PC-9 (cell line): ENCODE measurements around the gene TPCN2. TPM values are rescaled to one million over a fixed set of nuclear protein-coding genes. Genes with fewer than 3 reads are reported as not detected.
A peak's percentile ranks its signal among the peaks of the same experiment; 100 is the strongest.
"Not testable (repeated sequence)": the region's sequence is repeated elsewhere in the genome, so short reads cannot be mapped to it uniquely, and the experiment has no call there.

Experiments
- Bru-seq: library from RNA; stranded (reverse); fragments of 400-500 nt; gene quantifications from one replicate; lab custom pipeline; 2021; lab: Mats Ljungman, UMichigan
- BruChase-seq, 2 experiments: library from RNA; stranded (reverse); fragments of 400-500 nt; gene quantifications; one replicate each; lab custom pipeline; 2021; lab: Mats Ljungman, UMichigan
- BruUV-seq: library from RNA; stranded (reverse); fragments of 400-500 nt; replicated peaks from 2 replicates; lab custom pipeline; 2021; lab: Mats Ljungman, UMichigan
- CTCF ChIA-PET: fragments of 300-600 bp; sonication (Branson Sonifier 250); formaldehyde crosslinking; loops from one replicate; lab custom pipeline; 2022; ENCODE audit warnings: antibody characterized with exemption; lab: Charles Lee
- POLR2A ChIA-PET: fragments of 300-600 bp; sonication (Branson Sonifier 250); formaldehyde crosslinking; loops from one replicate; lab custom pipeline; 2022; ENCODE audit warnings: antibody characterized with exemption; ENCODE audit not compliant: unreplicated experiment; lab: Charles Lee
- DNase-seq, 2 experiments: peaks; one replicate each; pipeline versions ENCODE4 v3.0.0 to v3.0.0-alpha.2; 2015 to 2022; ENCODE audit warnings: mixed read lengths in 1 of 2
- H2AFZ ChIP-seq: fragments of 200-600 bp; sonication (generic); 2 replicates; pipeline ENCODE4 v1.8.1; 2017; ENCODE audit warnings: antibody characterized with exemption
- H3F3A ChIP-seq: fragments of 200-600 bp; sonication (generic); 2 replicates; pipeline ENCODE4 v1.8.1; 2017; ENCODE audit warnings: antibody characterized with exemption, mild to moderate bottlenecking, low read depth; ENCODE audit not compliant: insufficient read depth
- H3K27ac ChIP-seq: fragments of 200-600 bp; sonication (generic); 2 replicates; pipeline ENCODE4 v1.6.1; 2016; ENCODE audit warnings: mixed run types
- H3K27me3 ChIP-seq: fragments of 200-600 bp; sonication (generic); 2 replicates; pipeline ENCODE4 v1.6.1; 2016; ENCODE audit warnings: low read depth, mixed run types; ENCODE audit not compliant: insufficient read depth
- H3K36me3 ChIP-seq: fragments of 200-600 bp; sonication (generic); 2 replicates; pipeline ENCODE4 v1.6.1; 2016; ENCODE audit warnings: low read depth, mixed run types
- H3K4me1 ChIP-seq: fragments of 200-600 bp; sonication (generic); replicated peaks from 2 replicates; pipeline ENCODE4 v1.6.1; 2016; ENCODE audit warnings: mixed run types; ENCODE audit not compliant: insufficient read depth
- H3K4me2 ChIP-seq: fragments of 200-600 bp; sonication (generic); 2 replicates; pipeline ENCODE4 v1.6.1; 2017; ENCODE audit warnings: mixed run types
- H3K4me3 ChIP-seq: fragments of 200-600 bp; sonication (generic); 2 replicates; pipeline ENCODE4 v1.6.1; 2016; ENCODE audit warnings: mixed run types
- H3K79me2 ChIP-seq: fragments of 200-600 bp; sonication (generic); 2 replicates; pipeline ENCODE4 v1.6.1; 2017; ENCODE audit warnings: low read depth, mixed run types
- H3K9me2 ChIP-seq: fragments of 200-600 bp; sonication (generic); 2 replicates; pipeline ENCODE4 v1.8.1; 2017; ENCODE audit warnings: mild to moderate bottlenecking; ENCODE audit not compliant: insufficient read depth
- H3K9me3 ChIP-seq: fragments of 200-600 bp; sonication (generic); 2 replicates; pipeline ENCODE4 v1.8.1; 2016; ENCODE audit warnings: low read depth; ENCODE audit not compliant: insufficient read depth
- H4K20me1 ChIP-seq: fragments of 200-600 bp; sonication (generic); 2 replicates; pipeline ENCODE4 v1.8.1; 2017; ENCODE audit not compliant: insufficient read depth
- EZH2 ChIP-seq: fragments of 200-600 bp; sonication (generic); IDR thresholded peaks from 2 replicates; pipeline ENCODE4 v1.8.0; 2017; ENCODE audit warnings: antibody characterized with exemption, low read depth
- intact Hi-C: fragments of 100-400 bp; cut with micrococcal nuclease; formaldehyde crosslinking; loops from one replicate; pipeline ENCODE4 v1.10.0; 2022; ENCODE audit not compliant: unreplicated experiment
- long read RNA-seq: library from polyadenylated mRNA; stranded (forward); transcript quantifications from one replicate; pipeline ENCODE4 v2.0.0, GENCODE V29; 2022
- total RNA-seq: library from RNA; stranded (reverse); gene quantifications from 2 replicates; pipeline ENCODE4 v1.2.3, GENCODE V29; 2021
- TF ChIP-seq, protein P1 (sequence below): fragments of 200-600 bp; sonication (generic); conservative IDR thresholded peaks from 2 replicates; pipeline ENCODE4 v1.6.1; 2017; ENCODE audit warnings: mixed run types, antibody characterized with exemption, mild to moderate bottlenecking, moderate library complexity

TPCN2 gene
- total RNA-seq = 24.8 and 26.4 TPM in 2 replicates
- Bru-seq, nascent RNA = percentile 48 among the genes with signal in this experiment
- BruChase-seq, experiment 1, labeled RNA remaining after a 2-hour chase = percentile 66 among the genes with signal in this experiment
- percentile 53 among the genes with signal in this experiment for BruChase-seq, experiment 2, labeled RNA remaining after a 6-hour chase
- long read RNA-seq, transcript TPCN2-201 (25 exons, 2,931 nt) = major isoform, 11 of 31 reads
- long read RNA-seq, partial matches to known transcripts = 2 of 31 reads
- long read RNA-seq, other reads (novel, unspliced or antisense) = 18 of 31 reads

- intact Hi-C loops = no loop called here
Measured at GRCh38 chr11:69048694-69049489, at the start of gene TPCN2. TSS of gene TPCN2 (plus strand) at chr11:69048932. CDS start at chr11:69048998, 66 bp downstream.

DNA sequence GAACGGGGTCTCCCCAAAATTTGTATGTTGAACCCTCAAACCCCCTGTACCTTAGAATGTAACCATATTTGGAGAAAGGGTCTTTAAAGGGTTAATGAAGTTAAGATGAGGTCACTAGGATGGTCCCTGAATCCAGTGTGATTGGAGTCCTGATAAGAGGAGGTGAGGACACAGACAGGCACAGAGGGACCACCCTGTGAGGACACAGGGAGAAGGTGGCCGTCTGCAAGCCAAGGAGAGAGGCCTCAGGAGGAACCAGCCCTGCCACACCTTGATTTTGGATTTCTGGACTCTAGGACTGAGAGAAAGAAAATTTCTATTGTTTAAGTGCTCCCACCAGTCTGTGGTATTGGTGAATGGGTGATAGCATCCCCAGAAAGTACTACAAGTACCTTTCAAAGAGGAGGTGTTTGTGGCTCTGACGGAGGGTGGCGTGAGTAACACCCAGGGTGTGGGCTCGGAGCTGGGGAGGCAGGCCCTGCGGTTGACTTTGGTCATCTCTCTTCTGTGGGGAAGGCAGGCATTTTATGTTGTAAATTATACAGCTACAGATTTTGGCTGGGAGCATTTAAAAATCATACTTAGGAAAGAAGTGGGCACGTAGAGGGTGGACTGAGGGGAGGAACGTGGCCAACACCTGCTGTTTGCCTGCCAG is 49.5 kb upstream of the TPCN2 start:
- H3K4me1 ChIP-seq = no peaks in the 10 kb centered on the region
- peaks cover 40% of the 10 kb centered on the region for H3K27me3 ChIP-seq
- ChIA-PET CTCF (no interaction called here), POLR2A (no interaction called here)
- H3K79me2 ChIP-seq = no peaks in the 10 kb centered on the region
- no TSS peak for BruUV-seq
- H3K4me3 ChIP-seq = no peak overlapping the region
- H3K4me2 ChIP-seq = no peak overlapping the region
- H2AFZ ChIP-seq = no peak overlapping the region
- intact Hi-C loops = no loop called here
- H3F3A ChIP-seq = no peaks in the 10 kb centered on the region
- TF ChIP-seq, protein P1, sequence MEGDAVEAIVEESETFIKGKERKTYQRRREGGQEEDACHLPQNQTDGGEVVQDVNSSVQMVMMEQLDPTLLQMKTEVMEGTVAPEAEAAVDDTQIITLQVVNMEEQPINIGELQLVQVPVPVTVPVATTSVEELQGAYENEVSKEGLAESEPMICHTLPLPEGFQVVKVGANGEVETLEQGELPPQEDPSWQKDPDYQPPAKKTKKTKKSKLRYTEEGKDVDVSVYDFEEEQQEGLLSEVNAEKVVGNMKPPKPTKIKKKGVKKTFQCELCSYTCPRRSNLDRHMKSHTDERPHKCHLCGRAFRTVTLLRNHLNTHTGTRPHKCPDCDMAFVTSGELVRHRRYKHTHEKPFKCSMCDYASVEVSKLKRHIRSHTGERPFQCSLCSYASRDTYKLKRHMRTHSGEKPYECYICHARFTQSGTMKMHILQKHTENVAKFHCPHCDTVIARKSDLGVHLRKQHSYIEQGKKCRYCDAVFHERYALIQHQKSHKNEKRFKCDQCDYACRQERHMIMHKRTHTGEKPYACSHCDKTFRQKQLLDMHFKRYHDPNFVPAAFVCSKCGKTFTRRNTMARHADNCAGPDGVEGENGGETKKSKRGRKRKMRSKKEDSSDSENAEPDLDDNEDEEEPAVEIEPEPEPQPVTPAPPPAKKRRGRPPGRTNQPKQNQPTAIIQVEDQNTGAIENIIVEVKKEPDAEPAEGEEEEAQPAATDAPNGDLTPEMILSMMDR = no peak
- TF ChIP-seq EZH2 = no peak
- no peak overlapping the region for H3K27ac ChIP-seq
- no peaks in the 10 kb centered on the region for H4K20me1 ChIP-seq
- no peaks in the 10 kb centered on the region for H3K9me2 ChIP-seq
- H3K36me3 ChIP-seq = no peaks in the 10 kb centered on the region
- no peaks in the 10 kb centered on the region for H3K9me3 ChIP-seq
- DNase-seq = no peak

More at GRCh38 chr11:69048694-69049489, at the start of gene TPCN2:
- no peak for TF ChIP-seq EZH2
- TF ChIP-seq, protein P1 = no peak
- Histone ChIP-seq H3K9me3 (no peaks in the 10 kb centered on the region), H3F3A (peaks cover 7% of the 10 kb centered on the region; the same call in 1 of the 2 replicates), H3K4me3 (peak within 1 kb of the TSS; percentile 82), H3K4me2 (peak within 1 kb of the TSS; percentile 91), H3K79me2 (peaks cover 20% of the 10 kb centered on the region), H3K27me3 (no peaks in the 10 kb centered on the region), H2AFZ (peak within 1 kb of the TSS; percentile 90), H3K27ac (no peak within 1 kb of the TSS), H3K36me3 (no peaks in the 10 kb centered on the region), H3K9me2 (no peaks in the 10 kb centered on the region), H3K4me1 (peaks cover 12% of the 10 kb centered on the region), H4K20me1 (peaks cover 3% of the 10 kb centered on the region)
- CTCF ChIA-PET = interaction anchor here (0.6 to 1.0 kb wide), 3 partner anchors 40 to 635 kb away, joined by 3 to 10 read pairs (median 3); no protein-coding TSS in a partner anchor
- no TSS peak for BruUV-seq
- DNase-seq = peak; percentile 86 to 91
- POLR2A ChIA-PET = interaction anchor here (0.5 to 0.7 kb wide), 12 partner anchors 18 to 1513 kb away, joined by 3 to 40 read pairs (median 4); no protein-coding TSS in a partner anchor

GRCh38 chr11:68999748-69000355 is 48.9 kb upstream of the TPCN2 start:
- H4K20me1 ChIP-seq, H2AFZ ChIP-seq, H3F3A ChIP-seq, H3K9me3 ChIP-seq, H3K9me2 ChIP-seq, H3K79me2 ChIP-seq, BruUV-seq, H3K4me2 ChIP-seq, CTCF ChIA-PET, H3K4me1 ChIP-seq, H3K27ac ChIP-seq, DNase-seq, H3K4me3 ChIP-seq, H3K36me3 ChIP-seq, POLR2A ChIA-PET: not testable (repeated sequence)
- intact Hi-C loops = loop anchor here (10.0 kb wide), 1 partner anchor 85 kb away; no protein-coding TSS in a partner anchor
- peaks cover 34% of the 10 kb centered on the region for H3K27me3 ChIP-seq
